ENCODE data around the gene SLC35F6. TPM values are rescaled to one million over a fixed set of nuclear protein-coding genes. Genes with fewer than 3 reads are reported as not detected.
A peak's percentile ranks its signal among the peaks of the same experiment; 100 is the strongest.
"Not testable (repeated sequence)": the region's sequence is repeated elsewhere in the genome, so short reads cannot be mapped to it uniquely, and the experiment has no call there.

Gene SLC35F6
- polyA plus RNA-seq, 2 of the 4 experiments (the other 2 are of a cell fraction): 41.3 to 46.9 TPM

DNA sequence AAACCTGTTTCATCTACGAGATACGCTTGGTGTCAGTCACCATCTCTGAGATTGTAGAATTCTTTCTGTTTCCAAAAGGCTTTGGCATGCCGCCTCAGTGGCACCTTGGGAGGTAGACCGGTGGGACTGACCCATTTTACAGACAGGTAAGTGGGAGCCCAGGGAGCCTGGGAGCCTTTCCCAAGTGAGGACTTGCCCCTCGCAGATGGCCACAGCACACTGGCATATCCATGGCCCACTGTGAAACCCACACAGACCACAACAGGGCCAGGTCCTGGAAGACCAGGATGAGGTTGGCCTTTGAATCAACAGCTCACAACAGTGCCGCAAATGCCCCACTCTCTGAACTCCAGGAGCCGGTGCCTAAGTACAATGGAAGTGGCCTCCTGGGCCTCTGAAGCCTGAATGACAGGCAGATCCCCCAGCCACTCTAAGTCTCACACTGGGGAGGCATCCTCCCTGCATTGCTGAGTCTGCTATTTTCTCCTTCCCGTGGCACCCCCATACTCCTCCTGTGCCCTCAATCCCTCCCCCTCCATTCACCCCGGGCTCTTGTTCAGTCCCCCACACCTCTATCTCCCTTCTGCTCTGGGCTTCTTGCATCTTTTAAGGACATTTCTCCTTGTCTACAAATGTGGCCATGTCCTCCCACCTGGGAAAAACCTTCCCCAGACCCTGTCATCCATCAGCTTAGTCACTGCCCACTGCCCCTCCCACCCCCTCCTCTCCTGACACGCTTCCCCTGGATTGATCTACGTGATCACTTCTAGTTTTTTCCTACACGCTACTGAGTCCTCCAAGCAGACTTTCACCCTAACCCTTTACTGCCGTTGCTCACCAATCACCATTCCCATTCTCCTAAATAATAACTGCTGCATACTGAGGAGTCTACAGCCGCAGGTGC, 48.0 kb downstream of the SLC35F6 start:
- ATAC-seq (no peak), DNase-seq (ENCODE audit: low read depth in 1 of 2, low spot score in 1 of 2) (no peak), FAIRE-seq (no peak)
- no peaks in the 10 kb centered on the region for H3K4me1 ChIP-seq
- WGBS (ENCODE audit: missing lambda C conversion rate): 70% methylated on average over 14 of the region's 14 CpGs
- CTCF ChIA-PET: interaction anchor here (1.2 to 4.9 kb wide), 4 partner anchors 9 to 131 kb away, joined by 3 to 17 read pairs (median 4); no protein-coding TSS in a partner anchor
- no peak overlapping the region for H3K4me2 ChIP-seq
- POLR2A ChIA-PET: no interaction called here
- TF ChIP-seq, protein P1, sequence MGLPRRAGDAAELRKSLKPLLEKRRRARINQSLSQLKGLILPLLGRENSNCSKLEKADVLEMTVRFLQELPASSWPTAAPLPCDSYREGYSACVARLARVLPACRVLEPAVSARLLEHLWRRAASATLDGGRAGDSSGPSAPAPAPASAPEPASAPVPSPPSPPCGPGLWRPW (IDR thresholded peaks at IDR 0.05): no peak
- TF ChIP-seq CHD2 (IDR thresholded peaks at IDR 0.05; ENCODE audit: low read length, partially characterized antibody) (no peak), MAFK (IDR thresholded peaks at IDR 0.05; ENCODE audit: partially characterized antibody) (peak; percentile 66), RCOR1 (IDR thresholded peaks at IDR 0.05; ENCODE audit: low read depth, low read length) (no peak), HMGXB4 (CRISPR knock-in tag; IDR thresholded peaks at IDR 0.05; ENCODE audit: borderline replicate concordance) (no peak)
- no peaks in the 10 kb centered on the region for H3K9me3 ChIP-seq
- no peak overlapping the region for H3K27ac ChIP-seq
- H3K4me3 ChIP-seq: no peak overlapping the region

DNA sequence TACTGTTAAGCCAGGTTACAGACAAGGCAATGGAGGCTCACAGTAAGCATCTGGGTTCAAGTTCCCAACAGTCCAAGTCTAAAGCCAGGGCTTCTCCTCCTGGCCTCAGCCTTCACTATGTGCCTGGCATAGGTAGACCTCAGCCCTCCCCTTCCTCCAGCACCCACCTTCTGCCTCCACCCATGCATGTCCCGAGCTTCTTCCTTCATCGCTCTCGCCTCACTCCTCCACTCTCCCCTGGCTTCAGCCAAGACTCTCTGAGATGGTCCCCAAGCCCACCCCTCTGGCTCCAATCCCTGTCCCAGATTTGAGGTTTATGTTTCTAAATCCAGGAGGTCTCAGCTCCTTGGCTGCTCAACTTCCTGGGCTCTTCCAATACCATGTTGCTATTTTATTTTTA, 48.6 kb downstream of the SLC35F6 start:
- FAIRE-seq (no peak), ATAC-seq (no peak), DNase-seq (ENCODE audit: low read depth in 1 of 2, low spot score in 1 of 2) (no peak)
- no peak overlapping the region for H3K27ac ChIP-seq
- ChIA-PET CTCF (interaction anchor here (0.9 to 1.7 kb wide), 3 partner anchors 9 to 204 kb away, joined by 4 to 5 read pairs (median 4); no protein-coding TSS in a partner anchor), POLR2A (no interaction called here)
- no peak overlapping the region for H3K4me2 ChIP-seq
- H3K4me3 ChIP-seq: no peak overlapping the region
- no peaks in the 10 kb centered on the region for H3K4me1 ChIP-seq
- no peak for TF ChIP-seq REST (IDR thresholded peaks at IDR 0.05)
- TF ChIP-seq CBX2 (IDR thresholded peaks at IDR 0.05; ENCODE audit: borderline replicate concordance, low read depth): no peak
- TF ChIP-seq MAFK (IDR thresholded peaks at IDR 0.05; ENCODE audit: partially characterized antibody): no peak
- TF ChIP-seq JUNB (IDR thresholded peaks at IDR 0.05): no peak
- TF ChIP-seq MAZ (IDR thresholded peaks at IDR 0.05; ENCODE audit: borderline replicate concordance, low read depth, low read length): no peak
- no peak for TF ChIP-seq ESRRA (IDR thresholded peaks at IDR 0.05; ENCODE audit: borderline replicate concordance, low read length)
- TF ChIP-seq RNF2 (IDR thresholded peaks at IDR 0.05; ENCODE audit: borderline replicate concordance, low read depth): no peak
- no peak for TF ChIP-seq NPAS2 (CRISPR knock-in tag; IDR thresholded peaks at IDR 0.05; ENCODE audit: borderline replicate concordance)
- TF ChIP-seq EHF (CRISPR knock-in tag; IDR thresholded peaks at IDR 0.05): no peak
- TF ChIP-seq FOXS1 (CRISPR knock-in tag; IDR thresholded peaks at IDR 0.05): no peak
- no peak for TF ChIP-seq POLR2A (IDR thresholded peaks at IDR 0.05; ENCODE audit: low read length)
- TF ChIP-seq CBX8 (IDR thresholded peaks at IDR 0.05): no peak
- no peak for TF ChIP-seq POLR2AphosphoS2 (conservative IDR thresholded peaks at IDR 0.05; ENCODE audit: low read length)
- WGBS (ENCODE audit: missing lambda C conversion rate): 65% methylated on average over 3 of the region's 3 CpGs
- H3K9me3 ChIP-seq: no peaks in the 10 kb centered on the region

DNA sequence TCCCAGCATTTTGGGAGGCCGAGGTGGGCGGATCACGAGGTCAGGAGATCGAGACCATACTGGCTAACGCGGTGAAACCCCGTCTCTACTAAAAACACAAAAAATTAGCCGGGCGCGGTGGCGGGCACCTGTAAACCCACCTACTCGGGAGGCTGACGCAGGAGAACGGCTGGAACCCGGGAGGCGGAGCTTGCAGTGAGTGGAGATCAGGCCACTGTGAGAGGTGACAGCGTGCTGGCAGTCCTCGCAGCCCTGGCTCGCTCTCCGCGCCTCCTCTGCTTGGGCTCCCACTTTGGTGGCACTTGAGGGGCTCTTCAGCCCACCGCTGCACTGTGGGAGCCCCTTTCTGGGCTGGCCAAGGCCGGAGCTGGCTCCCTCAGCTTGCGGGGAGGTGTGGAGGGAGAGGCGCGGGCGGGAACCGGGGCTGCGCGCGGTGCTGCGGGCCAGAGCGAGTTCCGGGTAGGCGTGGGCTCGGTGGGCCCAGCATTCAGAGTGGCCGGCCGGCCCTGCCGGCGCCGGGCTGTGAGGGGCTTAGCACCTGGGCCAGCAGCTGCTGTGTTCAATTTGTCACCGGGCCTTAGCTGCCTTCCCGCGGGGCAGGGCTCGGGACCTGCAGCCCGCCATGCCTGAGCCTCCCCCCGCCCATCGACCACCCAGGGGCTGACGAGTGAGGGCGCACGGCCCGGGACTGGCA, 50.1 kb downstream of the SLC35F6 start:
- H3K9me3 ChIP-seq; ATAC-seq; DNase-seq (ENCODE audit: low read depth in 1 of 2, low spot score in 1 of 2); H3K4me3 ChIP-seq; POLR2A ChIA-PET; H3K4me1 ChIP-seq; H3K27ac ChIP-seq; H3K4me2 ChIP-seq; FAIRE-seq: not testable (repeated sequence)
- CTCF ChIA-PET: interaction anchor here (1.1 to 1.6 kb wide), 5 partner anchors 9 to 208 kb away, joined by 3 to 6 read pairs (median 4); no protein-coding TSS in a partner anchor
- 90% methylated on average over 41 of the region's 52 CpGs for WGBS (ENCODE audit: missing lambda C conversion rate)
